H1 (cell line): ENCODE data around the gene RFFL. TPM values are rescaled to one million over a fixed set of nuclear protein-coding genes. Genes with fewer than 3 reads are reported as not detected.

Experiments used
- CTCF ChIA-PET: fragments of 300-600 bp; sonication (Branson Sonifier 250); formaldehyde crosslinking; loops from one replicate; lab custom pipeline; 2021; ENCODE audit not compliant: partially characterized antibody; lab: Charles Lee
- POLR2A ChIA-PET: fragments of 300-600 bp; sonication (Branson Sonifier 250); formaldehyde crosslinking; loops from one replicate; lab custom pipeline; 2021; ENCODE audit warnings: inconsistent platforms; ENCODE audit not compliant: partially characterized antibody; lab: Charles Lee
- DNase-seq, 2 experiments: peaks; one replicate each; pipeline versions ENCODE4 v3.0.0 to v3.0.0-alpha.2; 2010 to 2022; ENCODE audit warnings: low spot score in 2 of 2, low read depth in 1 of 2, mixed read lengths in 1 of 2
- FAIRE-seq: peaks from 2 replicates; lab custom pipeline; 2011; peaks lifted over from hg19 to GRCh38; lab: Jason Lieb, UNC
- H2AFZ ChIP-seq: 2 replicates; pipeline ENCODE4 v1.8.1; 2012; ENCODE audit warnings: low read length, inconsistent platforms
- H2AK5ac ChIP-seq: 2 replicates; pipeline ENCODE4 v1.6.1; 2013; ENCODE audit warnings: low read depth, low read length
- H2BK120ac ChIP-seq: replicated peaks from 2 replicates; pipeline ENCODE3; 2013; ENCODE audit warnings: low read depth, low read length, inconsistent platforms
- H2BK12ac ChIP-seq: 2 replicates; pipeline ENCODE4 v1.6.1; 2013; ENCODE audit warnings: low read depth, low read length
- H2BK15ac ChIP-seq: 2 replicates; pipeline ENCODE4 v1.6.1; 2013; ENCODE audit warnings: low read length
- H2BK20ac ChIP-seq: 2 replicates; pipeline ENCODE4 v1.6.1; 2013; ENCODE audit warnings: low read length
- H2BK5ac ChIP-seq: 2 replicates; pipeline ENCODE4 v1.6.1; 2013; ENCODE audit warnings: low read depth, low read length
- H3K14ac ChIP-seq: 2 replicates; pipeline ENCODE4 v1.6.1; 2013; ENCODE audit warnings: inconsistent platforms; ENCODE audit not compliant: insufficient read length
- H3K18ac ChIP-seq: 2 replicates; pipeline ENCODE4 v1.6.1; 2013; ENCODE audit warnings: low read length; ENCODE audit errors: extremely low read depth
- H3K23ac ChIP-seq: 2 replicates; pipeline ENCODE4 v1.6.1; 2013; ENCODE audit warnings: inconsistent platforms; ENCODE audit not compliant: insufficient read length
- H3K23me2 ChIP-seq: 2 replicates; pipeline ENCODE4 v1.6.1; 2013; ENCODE audit warnings: low read depth, low read length
- H3K27ac ChIP-seq: 2 replicates; pipeline ENCODE4 v1.6.1; 2011; ENCODE audit warnings: low read depth, low read length, inconsistent platforms
- H3K27me3 ChIP-seq, 4 experiments: replicated peaks in 1 of 4; 1 replicate in 1 of 4; 2 replicates in 3 of 4; pipeline versions ENCODE4 v1.6.1 to v1.8.1; 2011 to 2013; ENCODE audit warnings: low read length in 3 of 4, mild to moderate bottlenecking in 3 of 4, inconsistent platforms in 2 of 4, mixed read lengths in 2 of 4, moderate library complexity in 1 of 4; ENCODE audit not compliant: control insufficient read depth in 3 of 4, insufficient read depth in 3 of 4; ENCODE audit errors: extremely low read depth in 1 of 4
- H3K36me3 ChIP-seq, 4 experiments: 2 replicates each; pipeline versions ENCODE4 v1.6.1 to v1.8.1; 2011 to 2013; ENCODE audit warnings: mild to moderate bottlenecking in 4 of 4, low read length in 3 of 4, moderate library complexity in 2 of 4, control low read depth in 1 of 4, inconsistent platforms in 1 of 4; ENCODE audit not compliant: insufficient read depth in 4 of 4, control insufficient read depth in 2 of 4
- H3K4ac ChIP-seq: replicated peaks from 2 replicates; pipeline ENCODE3; 2013; ENCODE audit warnings: low read length, low read depth, mixed read lengths, inconsistent platforms; ENCODE audit not compliant: insufficient read length
- H3K4me1 ChIP-seq, 4 experiments: replicated peaks in 1 of 4; 1 replicate in 1 of 4; 2 replicates in 3 of 4; pipeline versions ENCODE4 v1.6.1 to v1.8.1; 2011 to 2013; ENCODE audit warnings: low read length in 3 of 4, inconsistent platforms in 2 of 4, mixed read lengths in 1 of 4; ENCODE audit not compliant: insufficient read depth in 4 of 4, control insufficient read depth in 3 of 4
- H3K4me2 ChIP-seq, 2 experiments: 2 replicates each; pipeline versions ENCODE4 v1.6.1 to v1.8.1; 2011 to 2013; ENCODE audit warnings: low read depth in 2 of 2, low read length in 2 of 2, control low read depth in 1 of 2, inconsistent platforms in 1 of 2, mild to moderate bottlenecking in 1 of 2; ENCODE audit not compliant: insufficient read depth in 1 of 2
- H3K4me3 ChIP-seq, 4 experiments: fragments of 200-600, 300-600 bp in 1 of 4; sonication (generic), shearing (Covaris generic), sonication (Bioruptor Twin) in 1 of 4; 2 replicates each; pipeline versions ENCODE4 v1.5.1 to v1.8.1; 2011 to 2016; ENCODE audit warnings: low read length in 4 of 4, low read depth in 3 of 4, control low read depth in 2 of 4, inconsistent platforms in 2 of 4, mild to moderate bottlenecking in 2 of 4, mixed read lengths in 1 of 4, moderate library complexity in 1 of 4; ENCODE audit not compliant: insufficient read depth in 2 of 4; ENCODE audit errors: extremely low read depth in 1 of 4
- H3K56ac ChIP-seq: replicated peaks from 2 replicates; pipeline ENCODE3; 2013; ENCODE audit warnings: low read depth, mild to moderate bottlenecking, mixed read lengths, low read length, inconsistent platforms; ENCODE audit not compliant: insufficient read length
- H3K79me1 ChIP-seq: 2 replicates; pipeline ENCODE4 v1.6.1; 2013; ENCODE audit warnings: low read depth, low read length, control low read depth
- H3K79me2 ChIP-seq, 2 experiments: 2 replicates each; pipeline versions ENCODE4 v1.6.1 to v1.8.1; 2012 to 2013; ENCODE audit warnings: low read length in 2 of 2, mild to moderate bottlenecking in 2 of 2, inconsistent platforms in 1 of 2; ENCODE audit not compliant: insufficient read depth in 2 of 2, control insufficient read depth in 1 of 2
- H3K9ac ChIP-seq, 4 experiments: replicated peaks in 1 of 4; 1 replicate in 1 of 4; 2 replicates in 3 of 4; pipeline versions ENCODE4 v1.6.1 to v1.8.1; 2011 to 2013; ENCODE audit warnings: low read depth in 3 of 4, low read length in 3 of 4, control low read depth in 2 of 4, mild to moderate bottlenecking in 2 of 4, moderate library complexity in 2 of 4, inconsistent platforms in 1 of 4; ENCODE audit errors: extremely low read depth in 1 of 4
- H3K9me3 ChIP-seq, 2 experiments: 2 replicates each; pipeline versions ENCODE4 v1.6.1 to v1.8.1; 2012 to 2013; ENCODE audit warnings: mild to moderate bottlenecking in 2 of 2, moderate library complexity in 2 of 2, control low read depth in 1 of 2, inconsistent platforms in 1 of 2, low read depth in 1 of 2, low read length in 1 of 2, mixed read lengths in 1 of 2; ENCODE audit not compliant: insufficient read depth in 2 of 2
- H4K20me1 ChIP-seq, 2 experiments: replicated peaks in 1 of 2; 2 replicates each; pipeline versions ENCODE3 to v1.8.1; 2011 to 2013; ENCODE audit warnings: inconsistent platforms in 2 of 2, low read length in 2 of 2, mild to moderate bottlenecking in 1 of 2; ENCODE audit not compliant: insufficient read depth in 2 of 2, control insufficient read depth in 1 of 2
- H4K5ac ChIP-seq: 2 replicates; pipeline ENCODE4 v1.6.1; 2013; ENCODE audit warnings: low read length, low read depth, mixed read lengths, inconsistent platforms; ENCODE audit not compliant: insufficient read length
- H4K8ac ChIP-seq: 2 replicates; pipeline ENCODE4 v1.8.0; 2013; ENCODE audit warnings: mild to moderate bottlenecking, moderate library complexity, low read length, inconsistent platforms; ENCODE audit not compliant: insufficient read depth; ENCODE audit errors: extremely low read depth
- H4K91ac ChIP-seq: replicated peaks from 2 replicates; pipeline ENCODE3; 2013; ENCODE audit warnings: low read length, mixed read lengths, inconsistent platforms; ENCODE audit not compliant: insufficient read length
- EZH2 ChIP-seq: fragments of 200-600 bp; sonication (generic); IDR thresholded peaks from 2 replicates; pipeline ENCODE4 v1.7.1; 2012; ENCODE audit warnings: low read depth, mild to moderate bottlenecking, moderate library complexity, low read length, inconsistent platforms; ENCODE audit not compliant: severe bottlenecking
- SP1 ChIP-seq: IDR thresholded peaks from 2 replicates; pipeline ENCODE4 v1.6.1; 2011; ENCODE audit warnings: low read depth, low read length
- WGBS, 2 experiments: shearing (Covaris generic) in 1 of 2; methylation state at CpG; one replicate each; pipeline versions ENCODE4 v1.1.6 to v1.1.7; 2013 to 2015; ENCODE audit warnings: low lambda C conversion rate in 2 of 2, mixed read lengths in 2 of 2, inconsistent platforms in 1 of 2, low coverage in 1 of 2, missing lambda C conversion rate in 1 of 2; ENCODE audit not compliant: insufficient replicate concordance in 2 of 2, insufficient coverage in 1 of 2, insufficient read length in 1 of 2; ENCODE audit errors: extremely low coverage in 1 of 2, missing lambda C conversion rate in 1 of 2; 5-methylcytosine and 5-hydroxymethylcytosine counted together
- polyA plus RNA-seq, 7 experiments: library from polyadenylated mRNA; depleted of rRNA in 3 of 7; stranded (reverse) in 5 of 7; unstranded in 2 of 7; fragments of >200 nt in 5 of 7; fragments of 200-250 nt in 2 of 7; gene quantifications; 1 replicate in 5 of 7; 2 replicates in 1 of 7; 4 replicates in 1 of 7; pipeline versions ENCODE4 v1.2.1 to v1.2.3, GENCODE V29; 2011 to 2013; ENCODE audit warnings: missing spikeins in 2 of 7, mixed read lengths in 2 of 7
- total RNA-seq: library from RNA; stranded (reverse); fragmentation: NEBNext Ultra II Directional; extraction: Animal tissue kit (Norgen Biotek cat#: 25700); gene quantifications from 2 replicates; pipeline ENCODE4 v1.2.1, GENCODE V29; 2021

RFFL gene
- total and polyA plus RNA-seq, 2 of the 8 experiments (the other 6 are each of a cell fraction or from before 2014, with no cell fraction given) = 14.0 to 24.5 TPM

- no peak overlapping the region for H3K27ac ChIP-seq
- peak overlapping the region in 1 of 4 experiments; percentile 7; a peak in 1 of 8 replicates for H3K4me3 ChIP-seq
- H3K56ac ChIP-seq = no peak overlapping the region
- H3K14ac ChIP-seq = no peak overlapping the region
- FAIRE-seq (no peak), DNase-seq (no peak)
- H4K20me1 ChIP-seq = no peaks in the 10 kb centered on the region
- no peak overlapping the region for H3K4ac ChIP-seq
- H2BK12ac ChIP-seq = peak overlapping the region; percentile 75; the same call in 1 of the 2 replicates
- H2BK15ac ChIP-seq = 0 out of 2 replicates have a peak overlapping the region, but pooled peaks have one; percentile 31
- 87% methylated on average over 8 of the region's 8 CpGs; no CpG with 5 or more reads in 1 of the 2 experiments for WGBS, 2 experiments
- H3K23ac ChIP-seq = no peak overlapping the region
- no peak overlapping the region for H2AK5ac ChIP-seq
- ChIA-PET POLR2A (interaction anchor here (0.9 to 1.6 kb wide), 6 partner anchors 9 to 87 kb away, joined by 3 to 7 read pairs (median 3); partner anchors contain the start of gene RFFL), CTCF (interaction anchor here (0.6 to 1.4 kb wide), 5 partner anchors 15 to 649 kb away, joined by 3 to 4 read pairs (median 3); no protein-coding TSS in a partner anchor)
- no peaks in the 10 kb centered on the region for H3K27me3 ChIP-seq
- H2BK20ac ChIP-seq = no peak overlapping the region; the same call in 1 of the 2 replicates
- H3K79me2 ChIP-seq = peaks cover 0 to 2% of the 10 kb centered on the region in 2 experiments; a peak in 1 of 4 replicates
- no peak overlapping the region for H4K8ac ChIP-seq
- no peak overlapping the region for H3K9ac ChIP-seq
- peaks cover 12% of the 10 kb centered on the region; the same call in 1 of the 2 replicates for H3K23me2 ChIP-seq
- no peaks in the 10 kb centered on the region; the same call in 1 of the 2 replicates for H3K79me1 ChIP-seq
- H4K5ac ChIP-seq = no peak overlapping the region
- no peaks in the 10 kb centered on the region for H3K36me3 ChIP-seq
- H3K4me2 ChIP-seq = peak overlapping the region; percentile 3 to 38; a peak in 2 of 4 replicates
- no peaks in the 10 kb centered on the region for H3K9me3 ChIP-seq
- H2BK5ac ChIP-seq = no peak overlapping the region
- peaks cover 8 to 23% (median 12%) of the 10 kb centered on the region in 4 experiments for H3K4me1 ChIP-seq
- TF ChIP-seq SP1 (no peak), EZH2 (no peak)
- TF ChIP-seq, all 59 proteins: peak for 0
- Histone ChIP-seq H4K91ac (no peak overlapping the region), H2AFZ (no peak overlapping the region), H3K18ac (no peak overlapping the region), H2BK120ac (no peak overlapping the region)
Measured at GRCh38 chr17:35086931-35087573, 23.5 kb upstream of the RFFL start.
